Astrocyte (in vitro differentiated cells and primary cell): ENCODE data around the gene PPP1R26. TPM values are rescaled to one million over a fixed set of nuclear protein-coding genes. Genes with fewer than 3 reads are reported as not detected.

Experiments
- DNase-seq: peaks from one replicate; pipeline ENCODE4 v3.0.0-alpha.2; 2010; ENCODE audit warnings: low read depth
- FAIRE-seq: peaks from 2 replicates; lab custom pipeline; 2011; peaks lifted over from hg19 to GRCh38; lab: Jason Lieb, UNC
- H2AFZ ChIP-seq: 2 replicates; pipeline ENCODE4 v1.6.0; 2012; ENCODE audit warnings: low read depth, low read length, inconsistent platforms
- H3K27ac ChIP-seq: 2 replicates; pipeline ENCODE4 v1.5.1; 2011; ENCODE audit warnings: low read depth, low read length, inconsistent platforms
- H3K27me3 ChIP-seq: 2 replicates; pipeline ENCODE4 v1.6.0; 2011; ENCODE audit warnings: low read length, inconsistent platforms; ENCODE audit not compliant: insufficient read depth
- H3K36me3 ChIP-seq: 2 replicates; pipeline ENCODE4 v1.5.1; 2011; ENCODE audit warnings: low read length, inconsistent platforms; ENCODE audit not compliant: insufficient read depth
- H3K4me1 ChIP-seq: 2 replicates; pipeline ENCODE4 v1.5.1; 2011; ENCODE audit warnings: low read length, inconsistent platforms; ENCODE audit not compliant: insufficient read depth
- H3K4me2 ChIP-seq: 2 replicates; pipeline ENCODE4 v1.6.0; 2012; ENCODE audit warnings: low read length, inconsistent platforms
- H3K4me3 ChIP-seq: 2 replicates; pipeline ENCODE4 v1.5.1; 2011; ENCODE audit warnings: low read depth, mild to moderate bottlenecking, low read length, inconsistent platforms; ENCODE audit not compliant: insufficient read depth
- H3K79me2 ChIP-seq: 2 replicates; pipeline ENCODE4 v1.6.0; 2012; ENCODE audit warnings: mild to moderate bottlenecking, low read length, inconsistent platforms; ENCODE audit not compliant: insufficient read depth
- H3K9ac ChIP-seq: 2 replicates; pipeline ENCODE4 v1.6.0; 2012; ENCODE audit warnings: mild to moderate bottlenecking, low read length, inconsistent platforms
- H3K9me3 ChIP-seq: 2 replicates; pipeline ENCODE4 v1.5.1; 2012; ENCODE audit warnings: low read depth, mild to moderate bottlenecking, low read length, inconsistent platforms; ENCODE audit not compliant: insufficient read depth
- H4K20me1 ChIP-seq: 2 replicates; pipeline ENCODE4 v1.6.0; 2012; ENCODE audit warnings: low read length, inconsistent platforms; ENCODE audit not compliant: insufficient read depth
- H3K27ac Mint-ChIP-seq: one replicate; pipeline ENCODE4 v1.8.0; 2021; ENCODE audit warnings: mild to moderate bottlenecking, mixed read lengths; ENCODE audit not compliant: unreplicated experiment
- H3K27me3 Mint-ChIP-seq: one replicate; pipeline ENCODE4 v1.8.0; 2021; ENCODE audit warnings: low read depth, mixed read lengths; ENCODE audit not compliant: unreplicated experiment
- H3K36me3 Mint-ChIP-seq: one replicate; pipeline ENCODE4 v1.8.0; 2021; ENCODE audit warnings: low read depth, mixed read lengths; ENCODE audit not compliant: unreplicated experiment
- H3K4me1 Mint-ChIP-seq: one replicate; pipeline ENCODE4 v1.8.0; 2021; ENCODE audit warnings: low read depth, mixed read lengths; ENCODE audit not compliant: unreplicated experiment
- H3K4me3 Mint-ChIP-seq: one replicate; pipeline ENCODE4 v1.8.0; 2021; ENCODE audit warnings: mild to moderate bottlenecking, moderate library complexity, mixed read lengths; ENCODE audit not compliant: unreplicated experiment
- H3K9me3 Mint-ChIP-seq: one replicate; pipeline ENCODE4 v1.8.0; 2021; ENCODE audit warnings: mild to moderate bottlenecking, mixed read lengths; ENCODE audit not compliant: unreplicated experiment
- CTCF ChIP-seq: IDR thresholded peaks from 2 replicates; pipeline ENCODE4 v1.5.1; 2011; ENCODE audit warnings: low read depth, mild to moderate bottlenecking, inconsistent platforms, low read length, moderate library complexity; ENCODE audit not compliant: insufficient read depth
- EZH2 ChIP-seq: IDR thresholded peaks from 2 replicates; pipeline ENCODE4 v1.6.1; 2012; ENCODE audit warnings: mild to moderate bottlenecking, low read length, inconsistent platforms; ENCODE audit not compliant: insufficient read depth
- total RNA-seq: library from RNA; stranded (reverse); gene quantifications from 2 replicates; pipeline ENCODE4 v1.2.1, GENCODE V29; 2021

Gene PPP1R26
- total RNA-seq, 1 donor from 2014 or later, result 10.6 TPM

- FAIRE-seq (no peak), DNase-seq (no peak)
- TF ChIP-seq EZH2 (no peak), CTCF (no peak)
- H3K27me3 ChIP-seq, result no peaks in the 10 kb centered on the region
- peaks cover 6% of the 10 kb centered on the region for H4K20me1 ChIP-seq
- H3K79me2 ChIP-seq, result no peaks in the 10 kb centered on the region
- H3K4me2 ChIP-seq, result peak overlapping the region; percentile 97
- Mint-ChIP-seq H3K4me3 (peak overlapping the region; percentile 78), H3K27me3 (no peaks in the 10 kb centered on the region), H3K36me3 (peaks cover 7% of the 10 kb centered on the region), H3K4me1 (no peaks in the 10 kb centered on the region), H3K9me3 (no peaks in the 10 kb centered on the region), H3K27ac (no peak overlapping the region)
- no peaks in the 10 kb centered on the region for H3K9me3 ChIP-seq
- H3K4me1 ChIP-seq, result no peaks in the 10 kb centered on the region
- H3K27ac ChIP-seq, result no peak overlapping the region
- no peaks in the 10 kb centered on the region for H3K36me3 ChIP-seq
- peak overlapping the region; percentile 69 for H3K4me3 ChIP-seq
- H2AFZ ChIP-seq, result peak overlapping the region; percentile 88
- H3K9ac ChIP-seq, result peak overlapping the region; percentile 75
Observed at GRCh38 chr9:135480071-135480939, 723 bp downstream of the PPP1R26 start.

- no peaks in the 10 kb centered on the region for H3K9me3 Mint-ChIP-seq
- Histone ChIP-seq H3K4me1 (no peaks in the 10 kb centered on the region), H3K4me3 (peak overlapping the region; percentile 69), H3K79me2 (no peaks in the 10 kb centered on the region), H3K9ac (peak overlapping the region; percentile 75), H3K36me3 (no peaks in the 10 kb centered on the region), H3K4me2 (peak overlapping the region; percentile 97), H2AFZ (peak overlapping the region; percentile 88), H3K27ac (no peak overlapping the region), H3K9me3 (no peaks in the 10 kb centered on the region), H3K27me3 (no peaks in the 10 kb centered on the region), H4K20me1 (peaks cover 6% of the 10 kb centered on the region)
- peaks cover 9% of the 10 kb centered on the region for H3K36me3 Mint-ChIP-seq
- no peak for FAIRE-seq
- no peak for DNase-seq
- no peaks in the 10 kb centered on the region for H3K4me1 Mint-ChIP-seq
- H3K27ac Mint-ChIP-seq, result no peak overlapping the region
- peak overlapping the region; percentile 78 for H3K4me3 Mint-ChIP-seq
- TF ChIP-seq CTCF (no peak), EZH2 (no peak)
- no peaks in the 10 kb centered on the region for H3K27me3 Mint-ChIP-seq
Observed at GRCh38 chr9:135480940-135481310, 1.3 kb downstream of the PPP1R26 start.
